Stimulated activated CD4-positive, alpha-beta T cell treated with anti-CD3 and anti-CD28 coated beads, Interleukin-1b, Interleukin-23, amount 100 ng/mL, for 48 hours (primary cell): Measurements from ENCODE around the gene ACSM3.
"Not testable (repeated sequence)": the region's sequence is repeated elsewhere in the genome, so short reads cannot be mapped to it uniquely, and the experiment has no call there.

ENCODE experiments used
- DNase-seq: peaks from one replicate; pipeline ENCODE4 v3.0.0-alpha.2; 2020

Gene ACSM3

DNA sequence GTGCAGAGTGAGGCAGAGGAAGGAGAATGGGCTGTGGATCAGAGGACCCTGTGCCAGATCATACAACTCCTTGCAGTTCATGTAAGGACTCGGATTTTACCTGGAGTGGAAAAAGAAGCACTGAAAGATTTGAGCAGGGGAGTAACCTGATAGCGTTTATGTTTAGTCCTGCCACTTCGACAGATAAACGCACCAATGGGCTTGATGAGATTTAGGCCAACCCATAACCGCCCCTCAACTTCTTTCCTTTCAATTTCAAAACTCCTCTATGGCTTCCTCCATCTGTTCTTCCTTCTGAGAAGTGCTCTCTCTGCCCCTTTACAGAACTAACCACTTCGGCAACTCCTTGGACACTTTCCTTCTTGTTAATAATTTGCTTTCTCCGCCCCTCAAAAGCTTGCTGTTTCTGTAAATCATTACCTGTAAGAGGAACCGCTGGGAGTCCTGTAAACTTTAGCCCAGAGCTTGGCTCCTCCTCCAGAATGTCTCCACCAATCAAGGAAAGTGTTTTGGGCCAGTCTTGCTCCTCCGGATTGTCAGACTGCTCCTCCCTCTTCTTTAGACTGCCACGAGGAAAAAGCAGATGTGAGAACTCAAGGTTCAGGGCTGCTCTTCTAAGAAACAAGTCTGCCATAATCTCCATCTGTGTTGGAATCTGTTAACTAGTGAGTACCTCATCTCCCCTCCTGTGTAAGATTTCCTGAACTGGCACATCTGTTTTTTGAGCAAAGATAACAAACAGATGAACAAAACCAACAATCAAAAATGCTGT lies at the start of gene ACSM3:
Gene ACSM3 (plus strand): TSS at position 554 of the 772 bp plus-strand sequence. CDS start 6,021 bp downstream, outside the sequence.
- peak; percentile 59 for DNase-seq

DNA sequence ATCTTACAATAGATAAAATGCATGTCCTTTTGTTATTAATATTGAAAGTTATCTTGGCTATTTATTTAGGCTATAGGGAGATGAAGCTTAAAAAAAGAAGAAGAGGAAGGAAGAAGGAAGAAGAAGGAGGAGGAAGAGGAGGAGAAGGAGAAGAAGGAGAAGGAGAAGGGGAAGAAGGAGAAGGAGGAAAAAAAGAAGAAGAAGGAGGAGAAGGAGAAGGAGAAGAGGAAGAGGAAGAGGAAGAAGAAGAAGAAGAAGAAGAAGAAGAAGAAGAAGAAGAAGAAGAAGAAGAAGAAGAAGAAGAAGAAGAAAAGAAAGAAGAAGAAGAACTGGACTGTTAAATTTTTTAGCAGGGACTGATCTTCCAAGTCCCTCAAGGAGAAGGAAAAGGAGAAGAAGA lies 46.1 kb upstream of the ACSM3 start:
- DNase-seq, result not testable (repeated sequence)

DNA sequence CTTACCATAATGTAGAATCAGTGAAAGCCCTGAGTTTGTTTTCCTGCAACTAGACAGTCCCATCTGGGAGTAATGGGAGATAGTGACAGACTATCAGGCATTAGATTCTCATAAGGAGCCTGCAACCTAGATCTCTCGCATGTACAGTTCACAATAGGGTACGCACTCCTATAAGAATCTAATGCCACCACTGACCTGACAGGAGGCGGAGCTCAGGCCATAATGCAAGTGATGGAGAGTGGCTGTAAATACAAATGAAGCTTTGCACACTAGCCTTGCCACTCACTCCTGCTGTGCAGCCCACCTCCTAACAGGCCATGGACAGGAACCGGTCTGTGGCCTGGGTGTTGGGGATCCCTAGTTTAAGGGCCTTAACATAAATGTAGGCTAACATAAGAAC lies 43.6 kb upstream of the ACSM3 start:
- no peak for DNase-seq

DNA sequence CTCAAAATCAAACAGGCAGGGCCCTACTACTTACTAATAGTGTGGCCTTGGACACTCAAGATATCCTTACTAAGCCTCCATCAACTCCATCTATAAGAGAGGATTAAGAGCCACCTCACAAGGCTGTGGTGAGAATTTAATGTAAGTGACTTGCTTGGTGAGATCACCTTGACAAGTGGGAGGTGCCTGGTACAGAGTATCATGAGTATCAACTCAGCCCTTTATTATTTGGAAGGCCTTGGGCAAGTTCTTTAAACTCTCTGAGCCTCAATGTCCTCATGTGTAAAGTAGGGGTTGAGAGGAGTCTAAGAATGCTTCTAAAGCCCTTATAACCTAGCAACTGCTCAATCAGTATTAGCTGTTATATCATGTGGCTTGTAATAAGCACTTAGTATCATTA lies 37.2 kb upstream of the ACSM3 start:
- no peak for DNase-seq

DNA sequence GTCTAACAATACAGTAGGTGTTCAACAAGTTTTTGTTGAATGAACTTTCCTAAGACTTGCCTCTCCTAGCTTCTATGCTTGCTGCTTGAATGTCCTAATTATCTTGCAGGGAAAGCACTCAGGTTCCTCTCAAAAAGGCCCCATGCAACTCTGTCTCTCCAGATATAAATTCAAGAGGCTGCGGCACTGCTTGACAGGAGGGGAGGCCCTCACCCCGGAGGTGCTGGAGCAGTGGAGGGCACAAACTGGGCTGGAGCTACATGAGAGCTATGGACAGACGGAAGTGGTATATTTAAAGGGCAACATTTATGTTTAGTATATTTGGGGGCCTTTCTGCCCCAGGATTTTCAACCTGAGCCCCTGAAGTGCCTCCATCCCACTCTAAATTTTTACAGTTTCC lies 36.6 kb upstream of the ACSM3 start:
- DNase-seq, result no peak

DNA sequence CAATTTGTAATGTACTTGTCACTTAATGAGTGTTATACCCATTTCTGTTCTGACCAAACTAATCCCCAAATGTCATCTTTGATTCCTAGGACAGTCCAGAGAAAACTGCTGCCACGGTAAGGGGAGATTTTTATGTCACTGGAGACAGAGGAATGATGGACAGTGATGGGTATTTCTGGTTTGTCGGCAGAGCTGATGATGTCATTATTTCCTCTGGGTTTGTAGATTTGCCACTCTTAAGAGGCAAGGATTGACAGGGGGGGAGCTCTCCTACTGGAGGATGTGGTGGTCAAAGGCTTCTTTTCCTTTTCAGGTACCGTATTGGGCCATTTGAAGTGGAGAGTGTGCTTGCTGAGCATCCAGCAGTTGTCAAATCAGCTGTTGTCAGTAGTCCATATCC lies 34.7 kb upstream of the ACSM3 start:
- no peak for DNase-seq

DNA sequence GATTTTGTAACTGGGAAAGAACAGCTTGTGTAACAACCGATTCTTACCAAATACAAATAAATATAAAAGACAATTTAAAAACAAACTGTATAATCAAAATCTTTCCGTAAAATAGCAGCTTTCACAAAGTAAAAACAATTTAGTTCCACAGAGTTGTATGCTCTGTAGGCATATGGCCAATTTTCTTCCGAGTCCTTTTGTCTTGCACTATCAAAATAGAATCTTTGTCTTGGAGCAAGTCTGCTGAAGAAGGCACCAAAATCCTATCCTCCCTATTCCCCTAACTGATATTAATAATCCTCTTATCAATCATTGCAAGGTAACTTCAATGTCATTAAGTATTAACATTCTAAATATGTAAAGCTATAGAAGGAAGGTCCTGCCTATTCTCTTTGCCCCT lies 29.8 kb upstream of the ACSM3 start:
- DNase-seq, result no peak

DNA sequence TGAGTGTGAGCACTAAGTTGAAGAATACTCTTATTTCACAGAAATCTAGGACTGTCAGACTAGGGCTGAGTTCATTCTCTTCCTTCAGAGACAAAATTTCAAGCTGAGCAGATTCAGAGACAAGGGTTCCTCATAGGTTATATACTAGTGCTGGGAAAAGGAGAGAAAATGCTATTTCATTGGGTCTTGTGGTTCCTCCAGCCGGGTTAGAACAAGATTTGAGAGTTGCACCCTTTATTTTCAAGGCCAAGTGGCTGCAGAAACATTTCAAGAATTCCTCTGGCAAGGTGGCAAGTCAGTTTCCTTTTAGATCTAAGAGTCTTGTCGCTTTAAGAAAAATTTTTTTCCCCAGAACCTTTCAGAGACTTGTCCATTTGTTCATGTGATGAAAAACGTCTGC lies 29.0 kb upstream of the ACSM3 start:
- no peak for DNase-seq

- no peak for DNase-seq
Observed at GRCh38 chr16:20735490-20735889, 28.3 kb upstream of the ACSM3 start.

DNA sequence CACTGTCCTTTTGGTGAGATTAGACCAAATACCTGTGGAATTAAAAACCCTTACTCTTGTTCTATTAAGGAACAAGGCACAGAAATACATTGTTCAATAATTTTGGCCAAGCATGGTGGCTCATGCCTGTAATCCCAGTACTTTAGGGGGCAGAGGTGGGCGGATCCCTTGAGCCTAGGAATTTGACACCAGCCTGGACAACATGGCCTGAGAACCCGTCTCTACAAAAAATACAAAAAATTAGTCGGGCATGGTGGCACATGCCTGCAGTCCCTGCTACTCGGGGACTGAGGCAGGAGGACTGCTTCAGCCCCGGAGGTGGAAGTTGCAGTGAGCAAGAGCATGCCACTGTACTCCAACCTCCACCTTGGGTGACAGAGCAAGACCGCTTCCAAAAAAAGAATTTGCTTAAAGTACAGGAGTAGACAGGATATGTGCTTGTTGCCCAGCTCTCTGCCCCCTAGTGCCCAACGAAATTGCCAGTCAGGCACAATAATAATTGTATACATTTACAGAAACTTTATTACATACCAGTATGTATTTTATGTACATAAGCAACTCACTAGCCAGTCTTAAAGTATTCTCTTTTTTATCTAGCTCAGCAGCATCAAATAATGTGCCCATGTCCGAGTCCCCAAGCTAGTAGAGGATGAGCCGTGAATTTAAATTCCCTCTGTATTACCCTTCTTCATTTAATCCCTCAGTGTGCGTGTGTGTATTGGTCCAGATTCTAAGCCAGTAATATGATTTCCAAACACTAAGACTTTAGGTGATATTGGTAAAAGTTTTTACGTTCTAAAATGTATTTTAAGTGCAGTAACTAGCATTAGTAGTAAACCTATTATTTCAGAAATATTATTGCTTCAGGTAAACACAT lies 23.6 kb upstream of the ACSM3 start:
- DNase-seq, result no peak

DNA sequence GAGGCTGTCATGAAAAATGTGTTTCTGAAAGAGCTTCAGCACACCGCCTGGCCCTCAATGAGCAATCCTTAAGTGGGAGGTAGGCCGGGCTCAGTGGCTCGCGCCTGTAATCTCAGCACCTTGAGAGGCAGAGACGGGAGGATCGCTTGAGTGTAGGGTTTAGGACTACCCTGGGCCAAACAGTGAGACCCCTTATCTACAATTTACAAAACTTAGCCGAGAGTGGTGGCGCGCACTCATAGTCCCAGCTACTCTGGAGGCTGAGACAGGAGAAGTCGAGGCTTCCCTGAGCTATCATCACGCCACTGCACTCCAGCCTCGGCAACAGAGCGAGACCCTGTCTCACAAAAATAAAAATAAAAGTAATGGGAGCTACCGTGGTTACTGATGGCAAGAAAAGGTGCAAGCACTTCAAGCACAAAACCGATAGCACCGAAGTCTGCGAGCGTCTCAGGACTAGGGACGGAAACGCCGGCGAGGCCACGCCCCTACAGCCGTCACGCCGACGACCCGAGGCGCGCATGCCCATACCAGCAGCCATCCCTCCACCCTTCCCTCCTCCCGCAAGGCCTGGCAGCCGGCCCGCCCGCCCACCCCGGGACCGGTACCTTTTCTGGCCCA lies 22.8 kb upstream of the ACSM3 start:
- DNase-seq, result peak; percentile 89

- peak; percentile 98 for DNase-seq
Observed at GRCh38 chr16:20741554-20742285, 22.1 kb upstream of the ACSM3 start, which contains the start of gene THUMPD1. THUMPD1 (minus strand) TSS chr16:20741818; CDS start chr16:20741739, 79 bp downstream.

DNA sequence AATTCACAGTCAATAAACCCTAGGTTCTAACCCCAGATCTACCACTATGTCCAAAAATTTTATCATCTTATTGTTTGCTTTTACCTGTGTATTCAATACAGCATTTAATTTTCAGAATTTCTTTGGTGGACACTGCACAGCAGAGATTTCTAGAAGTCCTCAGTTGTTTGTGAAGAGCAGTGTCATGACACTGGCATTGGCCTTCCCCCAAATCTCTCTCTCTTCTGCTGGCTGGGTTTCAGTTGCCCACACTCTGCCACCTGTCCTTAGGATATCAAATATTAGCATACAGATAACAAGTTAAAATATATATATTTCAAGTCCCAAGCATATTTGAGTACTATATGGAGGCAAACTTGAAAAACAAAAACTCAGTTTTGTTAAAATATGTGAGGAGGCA lies 20.2 kb upstream of the ACSM3 start:
- DNase-seq, result no peak

DNA sequence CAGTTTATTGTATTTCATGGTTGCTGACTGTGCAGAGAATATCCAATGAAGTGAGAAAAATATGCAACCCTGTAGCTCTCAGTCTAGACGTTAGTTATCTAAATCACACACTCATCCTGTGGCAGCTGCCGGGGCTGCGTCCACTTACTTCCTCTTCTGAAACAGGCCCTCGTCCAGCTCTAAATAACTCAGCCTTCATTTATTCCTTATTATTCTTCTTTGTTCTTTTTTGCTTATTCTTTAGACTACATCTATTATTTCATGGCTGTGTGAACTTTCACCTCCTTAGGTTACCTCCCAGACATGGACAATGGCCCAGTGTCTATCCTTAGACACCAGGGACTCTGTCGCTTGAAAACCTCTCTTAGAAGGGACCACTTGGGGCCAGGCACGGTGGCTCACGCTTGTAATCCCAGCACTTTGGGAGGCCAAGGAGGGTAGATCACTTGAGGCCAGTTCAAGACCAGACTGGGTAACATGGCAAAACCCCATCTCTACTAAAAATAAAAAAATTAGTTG lies 18.8 kb upstream of the ACSM3 start:
- DNase-seq, result no peak

GRCh38 chr16:20746461-20746860 lies 17.4 kb upstream of the ACSM3 start:
- no peak for DNase-seq

DNA sequence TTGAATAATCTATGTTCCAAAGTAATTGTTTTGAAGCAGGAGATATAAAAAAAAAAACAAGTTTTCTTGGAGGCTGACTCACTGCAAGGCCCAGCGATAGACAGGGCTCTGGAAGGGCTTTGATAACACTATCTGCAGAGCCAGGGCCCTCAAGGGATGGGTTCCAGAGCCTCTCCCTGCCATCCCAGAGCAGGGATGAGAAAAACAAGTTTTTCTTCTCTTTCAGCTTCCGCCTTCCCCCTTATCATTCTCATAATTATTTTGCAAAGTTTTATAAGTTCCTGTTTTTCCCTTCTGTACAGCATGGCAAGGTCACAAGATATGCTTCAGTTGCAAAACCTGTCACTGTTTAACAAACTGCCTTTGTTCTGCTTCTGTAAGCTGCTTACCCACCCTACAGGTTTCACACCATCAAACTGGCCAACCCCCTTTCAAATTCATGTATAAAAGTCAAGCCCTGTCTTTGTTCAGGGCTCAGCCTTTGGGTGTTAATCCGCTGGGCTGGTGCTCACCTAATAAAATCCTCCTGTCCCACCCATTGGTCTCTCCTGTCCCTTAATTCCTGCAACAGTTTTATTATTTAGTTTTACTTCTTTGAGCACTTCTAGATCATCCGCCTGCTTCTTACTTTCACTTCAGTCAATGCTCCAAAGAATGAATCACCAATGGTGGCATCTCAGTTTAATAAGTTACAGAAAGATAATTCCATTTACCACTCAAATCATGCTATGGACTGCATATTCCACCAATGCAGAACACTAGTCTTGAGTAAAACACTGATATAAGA lies 16.6 kb upstream of the ACSM3 start:
- no peak for DNase-seq

GRCh38 chr16:20749474-20749873 lies 14.3 kb upstream of the ACSM3 start:
- no peak for DNase-seq

- DNase-seq, result no peak
Observed at GRCh38 chr16:20750558-20750957, 13.3 kb upstream of the ACSM3 start.

DNA sequence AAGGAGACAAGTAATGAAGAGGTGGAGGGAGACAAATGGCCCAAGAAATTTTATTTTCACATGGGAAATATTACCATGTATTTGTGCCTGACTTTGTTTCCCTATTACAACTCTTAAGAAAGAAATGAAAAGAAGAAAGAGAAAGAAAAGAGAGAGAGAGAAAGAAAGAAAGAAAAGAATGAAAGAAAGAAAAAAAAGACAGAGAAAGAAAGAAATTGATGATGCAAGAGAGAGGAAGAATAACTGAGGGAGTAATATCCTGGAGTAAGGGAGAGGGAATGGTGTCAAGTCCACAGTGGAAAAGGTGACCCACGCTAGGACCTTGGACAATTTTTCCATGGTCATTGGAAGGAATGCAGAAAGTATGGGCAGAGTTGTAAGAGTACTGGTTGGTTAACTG lies 10.1 kb upstream of the ACSM3 start:
- no peak for DNase-seq

DNA sequence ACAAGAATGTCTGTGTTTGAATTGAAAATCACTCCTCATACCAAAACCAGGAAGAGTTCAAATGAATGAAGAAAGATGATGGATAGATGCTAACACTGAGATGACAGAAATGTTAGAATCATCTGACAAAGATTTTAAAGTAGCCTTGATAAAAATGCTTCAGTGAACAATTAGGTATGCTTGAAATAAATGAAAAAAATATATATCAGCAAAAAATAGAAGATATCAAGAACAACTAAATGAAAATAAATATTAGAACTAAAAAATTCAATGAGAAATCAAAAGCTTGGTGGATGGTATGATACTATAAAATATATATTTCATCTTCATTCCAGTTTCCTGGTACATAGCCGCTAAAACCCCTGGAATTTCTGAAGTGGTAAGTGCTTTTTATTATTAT lies 8.6 kb upstream of the ACSM3 start:
- no peak for DNase-seq

- not testable (repeated sequence) for DNase-seq
Observed at GRCh38 chr16:20755799-20756198, 8.0 kb upstream of the ACSM3 start.

GRCh38 chr16:20760346-20760745 lies 3.5 kb upstream of the ACSM3 start:
- DNase-seq, result no peak
